ENCODE measurements around the gene PABPN1L. TPM values are rescaled to one million over a fixed set of nuclear protein-coding genes. Genes with fewer than 3 reads are reported as not detected.

Gene PABPN1L
- total RNA-seq, 1 experiment from 2014 or later: not detected

DNA sequence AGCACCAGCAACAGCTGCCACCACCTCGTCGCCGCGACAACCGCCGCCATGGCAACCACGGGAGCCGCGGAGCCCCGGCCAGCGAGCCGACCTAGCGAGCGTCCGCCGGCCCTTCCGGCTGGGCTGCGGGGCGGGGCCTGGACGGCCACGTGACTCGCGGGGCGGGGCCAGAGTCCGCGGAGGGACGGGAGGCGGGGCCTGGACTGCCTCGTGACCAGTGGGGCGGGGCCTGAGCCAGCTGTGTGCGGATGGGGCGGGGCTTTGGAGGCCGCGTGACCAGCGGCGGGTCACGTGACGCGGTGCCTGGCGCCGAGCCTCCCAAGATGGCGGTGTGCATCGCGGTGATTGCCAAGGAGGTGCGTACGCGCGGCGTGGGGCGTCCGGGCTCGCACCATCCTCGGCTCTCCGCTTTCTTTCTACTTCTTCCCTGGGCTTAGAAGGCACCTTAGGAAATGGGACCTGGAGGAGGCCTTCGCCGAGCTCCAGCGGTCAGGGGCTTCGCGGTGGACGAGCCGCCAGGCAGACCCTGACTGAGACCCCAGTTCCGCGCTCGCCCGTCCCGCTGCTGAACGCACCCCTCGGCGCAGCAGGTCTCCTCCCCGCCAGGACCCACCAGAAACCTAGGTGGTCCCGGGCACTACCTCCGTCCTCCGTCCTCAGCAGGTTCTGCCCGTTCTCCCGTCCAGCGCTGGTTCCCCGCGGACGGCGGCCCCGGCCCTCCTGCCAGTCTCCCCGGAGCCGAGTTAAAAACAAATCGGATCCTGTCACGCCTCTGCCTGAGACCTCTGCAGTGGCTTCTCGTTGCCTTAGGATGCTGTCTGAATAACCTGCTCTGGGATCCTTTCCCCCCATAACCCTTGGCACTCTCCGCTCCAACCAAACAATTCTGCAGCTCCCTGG lies 9.4 kb downstream of the PABPN1L start, which contains the start of the genes GALNS and TRAPPC2L:
Gene GALNS (minus strand): TSS at position 120 of the 900 bp plus-strand sequence. CDS start 70 bp downstream, at position 50.
Gene TRAPPC2L (plus strand): TSS at position 300 of the 900 bp plus-strand sequence. CDS start 24 bp downstream, at position 324.
- TF ChIP-seq, protein P1, sequence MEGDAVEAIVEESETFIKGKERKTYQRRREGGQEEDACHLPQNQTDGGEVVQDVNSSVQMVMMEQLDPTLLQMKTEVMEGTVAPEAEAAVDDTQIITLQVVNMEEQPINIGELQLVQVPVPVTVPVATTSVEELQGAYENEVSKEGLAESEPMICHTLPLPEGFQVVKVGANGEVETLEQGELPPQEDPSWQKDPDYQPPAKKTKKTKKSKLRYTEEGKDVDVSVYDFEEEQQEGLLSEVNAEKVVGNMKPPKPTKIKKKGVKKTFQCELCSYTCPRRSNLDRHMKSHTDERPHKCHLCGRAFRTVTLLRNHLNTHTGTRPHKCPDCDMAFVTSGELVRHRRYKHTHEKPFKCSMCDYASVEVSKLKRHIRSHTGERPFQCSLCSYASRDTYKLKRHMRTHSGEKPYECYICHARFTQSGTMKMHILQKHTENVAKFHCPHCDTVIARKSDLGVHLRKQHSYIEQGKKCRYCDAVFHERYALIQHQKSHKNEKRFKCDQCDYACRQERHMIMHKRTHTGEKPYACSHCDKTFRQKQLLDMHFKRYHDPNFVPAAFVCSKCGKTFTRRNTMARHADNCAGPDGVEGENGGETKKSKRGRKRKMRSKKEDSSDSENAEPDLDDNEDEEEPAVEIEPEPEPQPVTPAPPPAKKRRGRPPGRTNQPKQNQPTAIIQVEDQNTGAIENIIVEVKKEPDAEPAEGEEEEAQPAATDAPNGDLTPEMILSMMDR (IDR thresholded peaks at IDR 0.05; ENCODE audit: insufficient read depth in 1 of 2, low read depth in 1 of 2, low read length in 1 of 2, severe bottlenecking in 1 of 2, unreplicated experiment in 1 of 2): no peak
- POLR2A ChIA-PET: interaction anchor here (0.6 to 2.1 kb wide), 4 partner anchors 12 to 390 kb away, joined by 3 to 13 read pairs (median 3); partner anchors contain the start of gene APRT
- CTCF ChIA-PET: interaction anchor here (0.8 to 2.4 kb wide), 8 partner anchors 11 to 120 kb away, joined by 3 to 18 read pairs (median 4); partner anchors contain the start of gene APRT
- no TSS peak for BruUV-seq (replicated peaks)
- Mint-ChIP-seq H3K4me1 (ENCODE audit: low read depth, unreplicated experiment) (peaks cover 18% of the 10 kb centered on the region), H3K36me3 (ENCODE audit: insufficient read depth, unreplicated experiment) (peaks cover 34% of the 10 kb centered on the region), H3K27ac (ENCODE audit: unreplicated experiment) (peak within 1 kb of the TSS; percentile 98), H3K9me3 (ENCODE audit: unreplicated experiment) (no peaks in the 10 kb centered on the region), H3K4me3 (ENCODE audit: unreplicated experiment) (peak within 1 kb of the TSS; percentile 95), H3K27me3 (ENCODE audit: insufficient read depth, unreplicated experiment) (no peaks in the 10 kb centered on the region)
- DNase-seq: peak; percentile 98 to 100
- Histone ChIP-seq H3K4me1 (peaks cover 11% of the 10 kb centered on the region), H3K36me3 (ENCODE audit: control insufficient read depth, insufficient read depth, low read length) (0 out of 2 replicates have a peak, but pooled peaks cover 6% of the 10 kb centered on the region), H3K4me3 (ENCODE audit: low read depth, low read length) (peak within 1 kb of the TSS; percentile 86), H3K27me3 (replicated peaks; ENCODE audit: control insufficient read depth, insufficient read depth, low read length) (no peaks in the 10 kb centered on the region), H3K9me3 (no peaks in the 10 kb centered on the region)
- intact Hi-C loops (cut with micrococcal nuclease; ENCODE audit: unreplicated experiment): loop anchor here (1.0 to 5.0 kb wide), 3 partner anchors 41 to 360 kb away; no protein-coding TSS in a partner anchor

GRCh38 chr16:88856122-88856827 lies 10.2 kb downstream of the PABPN1L start:
- Histone ChIP-seq H3K9me3 (no peaks in the 10 kb centered on the region), H3K36me3 (ENCODE audit: control insufficient read depth, insufficient read depth, low read length) (0 out of 2 replicates have a peak, but pooled peaks cover 6% of the 10 kb centered on the region), H3K4me3 (ENCODE audit: low read depth, low read length) (peak overlapping the region; percentile 86), H3K27me3 (replicated peaks; ENCODE audit: control insufficient read depth, insufficient read depth, low read length) (no peaks in the 10 kb centered on the region), H3K4me1 (peaks cover 11% of the 10 kb centered on the region)
- H3K27me3 Mint-ChIP-seq (ENCODE audit: insufficient read depth, unreplicated experiment): no peaks in the 10 kb centered on the region
- TF ChIP-seq, protein P1 (IDR thresholded peaks at IDR 0.05; ENCODE audit: insufficient read depth in 1 of 2, low read depth in 1 of 2, low read length in 1 of 2, severe bottlenecking in 1 of 2, unreplicated experiment in 1 of 2): no peak
- peak; percentile 58 to 74 for DNase-seq
- H3K9me3 Mint-ChIP-seq (ENCODE audit: unreplicated experiment): no peaks in the 10 kb centered on the region
- peak overlapping the region; percentile 95 for H3K4me3 Mint-ChIP-seq (ENCODE audit: unreplicated experiment)
- peaks cover 18% of the 10 kb centered on the region for H3K4me1 Mint-ChIP-seq (ENCODE audit: low read depth, unreplicated experiment)
- ChIA-PET POLR2A (interaction anchor here (0.6 to 2.1 kb wide), 3 partner anchors 12 to 44 kb away, joined by 3 to 13 read pairs (median 3); partner anchors contain the start of gene APRT), CTCF (interaction anchor here (0.8 to 2.4 kb wide), 4 partner anchors 10 to 119 kb away, joined by 3 to 18 read pairs (median 11); partner anchors contain the start of gene APRT)
- BruUV-seq (replicated peaks): no TSS peak
- H3K36me3 Mint-ChIP-seq (ENCODE audit: insufficient read depth, unreplicated experiment): peaks cover 34% of the 10 kb centered on the region
- H3K27ac Mint-ChIP-seq (ENCODE audit: unreplicated experiment): peak overlapping the region; percentile 98
- intact Hi-C loops (cut with micrococcal nuclease; ENCODE audit: unreplicated experiment): loop anchor here (5.0 kb wide), 1 partner anchor 359 kb away; no protein-coding TSS in a partner anchor
